HG03064 (cell line): ENCODE results near the gene RALGAPA1.

Experiments
- ATAC-seq: cut with Tn5 transposase; IDR thresholded peaks from one replicate; pipeline ENCODE4 v1.9.1; 2021; ENCODE audit warnings: low read depth; ENCODE audit not compliant: unreplicated experiment

RALGAPA1 gene

GRCh38 chr14:35503646-35504045, 305.4 kb downstream of the RALGAPA1 start:
- ATAC-seq = no peak

- no peak for ATAC-seq
Observed at GRCh38 chr14:35499180-35499579, 309.9 kb downstream of the RALGAPA1 start.

GRCh38 chr14:35495278-35495677, 313.8 kb downstream of the RALGAPA1 start:
- ATAC-seq = no peak

- ATAC-seq = no peak
Observed at GRCh38 chr14:35492569-35493014, 316.5 kb downstream of the RALGAPA1 start.
